ENCODE measurements around the gene C1orf141. TPM values are rescaled to one million over a fixed set of nuclear protein-coding genes. Genes with fewer than 3 reads are reported as not detected.

The C1orf141 gene
- total and polyA plus RNA-seq, 7 experiments from 2014 or later, result not detected

- Histone ChIP-seq H3K4me1 (ENCODE audit: control insufficient read depth in 2 of 2, insufficient read depth in 2 of 2, low read length in 2 of 2) (peaks cover 0 to 10% of the 10 kb centered on the region in 2 donors), H3K4me3 (ENCODE audit: low read length) (no peak overlapping the region), H3K36me3 (ENCODE audit: control insufficient read depth in 2 of 3, insufficient read depth in 3 of 3, low read length in 3 of 3) (no peaks in the 10 kb centered on the region), H3K27ac (ENCODE audit: low read depth, low read length) (no peak overlapping the region), H3K9me3 (ENCODE audit: control insufficient read depth in 2 of 3, low read length in 3 of 3) (no peaks in the 10 kb centered on the region), H3K27me3 (ENCODE audit: control insufficient read depth in 2 of 2, insufficient read depth in 2 of 2, low read length in 2 of 2) (no peaks in the 10 kb centered on the region)
- ATAC-seq, result no peak
- Mint-ChIP-seq H3K4me3 (peak overlapping the region in 1 of 10 donors; percentile 21), H3K9me3 (peaks cover 2 to 25% (median 10%) of the 10 kb centered on the region in 11 donors), H3K36me3 (peaks cover 4 to 11% (median 4%) of the 10 kb centered on the region in 5 donors), H3K27ac (no peak overlapping the region), H3K27me3 (no peaks in the 10 kb centered on the region), H3K4me1 (peaks cover 0 to 34% (median 18%) of the 10 kb centered on the region in 7 donors)
- intact Hi-C loops (cut with micrococcal nuclease), result no loop called here
- DNase-seq, result no peak
- ChIA-PET POLR2A (interaction anchor here (0.7 kb wide), 1 partner anchor 29 kb away, joined by 3 read pairs; no protein-coding TSS in a partner anchor), CTCF (interaction anchor here (0.9 to 2.0 kb wide), 2 partner anchors 31 to 122 kb away, joined by 3 to 7 read pairs; no protein-coding TSS in a partner anchor)
Measured at GRCh38 chr1:67118191-67118590, 16.6 kb downstream of the C1orf141 start.

GRCh38 chr1:67114162-67114561, 20.6 kb downstream of the C1orf141 start:
- no peaks in the 10 kb centered on the region for H3K27me3 Mint-ChIP-seq
- H3K4me1 Mint-ChIP-seq, result peaks cover 0 to 21% (median 9%) of the 10 kb centered on the region in 7 donors
- no peak overlapping the region for H3K4me3 Mint-ChIP-seq
- Histone ChIP-seq H3K4me3 (ENCODE audit: low read length) (no peak overlapping the region), H3K4me1 (ENCODE audit: control insufficient read depth in 2 of 2, insufficient read depth in 2 of 2, low read length in 2 of 2) (peaks cover 0 to 10% of the 10 kb centered on the region in 2 donors), H3K36me3 (ENCODE audit: control insufficient read depth in 2 of 3, insufficient read depth in 3 of 3, low read length in 3 of 3) (no peaks in the 10 kb centered on the region), H3K27ac (ENCODE audit: low read depth, low read length) (no peak overlapping the region), H3K27me3 (ENCODE audit: control insufficient read depth in 2 of 2, insufficient read depth in 2 of 2, low read length in 2 of 2) (no peaks in the 10 kb centered on the region), H3K9me3 (ENCODE audit: control insufficient read depth in 2 of 3, low read length in 3 of 3) (no peaks in the 10 kb centered on the region)
- CTCF ChIA-PET, result interaction anchor here (0.7 kb wide), 1 partner anchor 56 kb away, joined by 3 read pairs; no protein-coding TSS in a partner anchor
- POLR2A ChIA-PET, result no interaction called here
- intact Hi-C loops (cut with micrococcal nuclease), result no loop called here
- DNase-seq, result no peak
- H3K9me3 Mint-ChIP-seq, result peaks cover 0 to 30% (median 9%) of the 10 kb centered on the region in 11 donors
- H3K36me3 Mint-ChIP-seq, result peaks cover 2 to 11% (median 4%) of the 10 kb centered on the region in 5 donors
- no peak overlapping the region for H3K27ac Mint-ChIP-seq
- no peak for ATAC-seq

- H3K9me3 Mint-ChIP-seq, result peaks cover 0 to 21% (median 5%) of the 10 kb centered on the region in 11 donors
- no peak overlapping the region for H3K27ac ChIP-seq (ENCODE audit: low read depth, low read length)
- H3K27me3 Mint-ChIP-seq, result peaks cover 0 to 7% (median 0%) of the 10 kb centered on the region in 5 donors
- H3K36me3 Mint-ChIP-seq, result peaks cover 2 to 11% (median 4%) of the 10 kb centered on the region in 5 donors
- no peaks in the 10 kb centered on the region for H3K9me3 ChIP-seq (ENCODE audit: control insufficient read depth in 2 of 3, low read length in 3 of 3)
- ChIA-PET CTCF (no interaction called here), POLR2A (interaction anchor here (0.6 kb wide), 1 partner anchor 324 kb away, joined by 3 read pairs; no protein-coding TSS in a partner anchor)
- no peak overlapping the region for H3K4me3 Mint-ChIP-seq
- no peaks in the 10 kb centered on the region for H3K4me1 ChIP-seq (ENCODE audit: control insufficient read depth in 2 of 2, insufficient read depth in 2 of 2, low read length in 2 of 2)
- no peak overlapping the region for H3K4me3 ChIP-seq (ENCODE audit: low read length)
- H3K36me3 ChIP-seq (ENCODE audit: control insufficient read depth in 2 of 3, insufficient read depth in 3 of 3, low read length in 3 of 3), result no peaks in the 10 kb centered on the region
- no peak for ATAC-seq
- no peak overlapping the region for H3K27ac Mint-ChIP-seq
- H3K27me3 ChIP-seq (ENCODE audit: control insufficient read depth in 2 of 2, insufficient read depth in 2 of 2, low read length in 2 of 2), result no peaks in the 10 kb centered on the region
- no peak for DNase-seq
- peaks cover 0 to 3% (median 0%) of the 10 kb centered on the region in 7 donors for H3K4me1 Mint-ChIP-seq
- intact Hi-C loops (cut with micrococcal nuclease), result no loop called here
Measured at GRCh38 chr1:67110352-67110751, 24.4 kb downstream of the C1orf141 start.

GRCh38 chr1:67105508-67105907, 29.3 kb downstream of the C1orf141 start:
- Histone ChIP-seq H3K36me3 (ENCODE audit: control insufficient read depth in 2 of 3, insufficient read depth in 3 of 3, low read length in 3 of 3) (no peaks in the 10 kb centered on the region), H3K4me1 (ENCODE audit: control insufficient read depth in 2 of 2, insufficient read depth in 2 of 2, low read length in 2 of 2) (no peaks in the 10 kb centered on the region), H3K27ac (ENCODE audit: low read depth, low read length) (no peak overlapping the region), H3K9me3 (ENCODE audit: control insufficient read depth in 2 of 3, low read length in 3 of 3) (no peaks in the 10 kb centered on the region), H3K27me3 (ENCODE audit: control insufficient read depth in 2 of 2, insufficient read depth in 2 of 2, low read length in 2 of 2) (no peaks in the 10 kb centered on the region), H3K4me3 (ENCODE audit: low read length) (no peak overlapping the region)
- Mint-ChIP-seq H3K36me3 (no peaks in the 10 kb centered on the region), H3K4me1 (peaks cover 0 to 18% (median 7%) of the 10 kb centered on the region in 7 donors), H3K27ac (no peak overlapping the region), H3K9me3 (no peaks in the 10 kb centered on the region), H3K4me3 (no peak overlapping the region), H3K27me3 (peaks cover 0 to 7% (median 0%) of the 10 kb centered on the region in 5 donors)
- ChIA-PET CTCF (interaction anchor here (0.6 kb wide), 1 partner anchor 42 kb away, joined by 3 read pairs; no protein-coding TSS in a partner anchor), POLR2A (no interaction called here)
- no peak for DNase-seq
- no peak for ATAC-seq
- intact Hi-C loops (cut with micrococcal nuclease), result loop anchor here in 1 of 2 donors (5.0 kb wide), 1 partner anchor 38 kb away; no protein-coding TSS in a partner anchor

- POLR2A ChIA-PET, result no interaction called here
- ATAC-seq, result no peak
Measured at GRCh38 chr1:67103548-67103947, 31.2 kb downstream of the C1orf141 start.

GRCh38 chr1:67100833-67101232, 33.9 kb downstream of the C1orf141 start:
- Mint-ChIP-seq H3K27ac (no peak overlapping the region), H3K4me3 (no peak overlapping the region), H3K4me1 (peaks cover 0 to 15% (median 8%) of the 10 kb centered on the region in 7 donors), H3K27me3 (peaks cover 0 to 2% (median 0%) of the 10 kb centered on the region in 5 donors), H3K9me3 (peaks cover 0 to 3% (median 0%) of the 10 kb centered on the region in 11 donors), H3K36me3 (no peaks in the 10 kb centered on the region)
- ChIA-PET CTCF (no interaction called here), POLR2A (no interaction called here)
- DNase-seq (no peak), ATAC-seq (no peak)
- Histone ChIP-seq H3K27ac (ENCODE audit: low read depth, low read length) (no peak overlapping the region), H3K27me3 (ENCODE audit: control insufficient read depth in 2 of 2, insufficient read depth in 2 of 2, low read length in 2 of 2) (no peaks in the 10 kb centered on the region), H3K9me3 (ENCODE audit: control insufficient read depth in 2 of 3, low read length in 3 of 3) (no peaks in the 10 kb centered on the region), H3K36me3 (ENCODE audit: control insufficient read depth in 2 of 3, insufficient read depth in 3 of 3, low read length in 3 of 3) (no peaks in the 10 kb centered on the region), H3K4me3 (ENCODE audit: low read length) (no peak overlapping the region), H3K4me1 (ENCODE audit: control insufficient read depth in 2 of 2, insufficient read depth in 2 of 2, low read length in 2 of 2) (no peaks in the 10 kb centered on the region)
- intact Hi-C loops (cut with micrococcal nuclease), result no loop called here

More at GRCh38 chr1:67103548-67103947, 31.2 kb downstream of the C1orf141 start:
- Mint-ChIP-seq H3K36me3 (no peaks in the 10 kb centered on the region), H3K27me3 (peaks cover 0 to 9% (median 0%) of the 10 kb centered on the region in 5 donors), H3K9me3 (no peaks in the 10 kb centered on the region), H3K4me3 (no peak overlapping the region), H3K27ac (no peak overlapping the region), H3K4me1 (peaks cover 0 to 15% (median 8%) of the 10 kb centered on the region in 7 donors)
- no peaks in the 10 kb centered on the region for H3K27me3 ChIP-seq (ENCODE audit: control insufficient read depth in 2 of 2, insufficient read depth in 2 of 2, low read length in 2 of 2)
- H3K4me3 ChIP-seq (ENCODE audit: low read length), result no peak overlapping the region
- intact Hi-C loops (cut with micrococcal nuclease), result no loop called here
- CTCF ChIA-PET, result no interaction called here
- no peak for DNase-seq
- no peak overlapping the region for H3K27ac ChIP-seq (ENCODE audit: low read depth, low read length)
- H3K4me1 ChIP-seq (ENCODE audit: control insufficient read depth in 2 of 2, insufficient read depth in 2 of 2, low read length in 2 of 2), result no peaks in the 10 kb centered on the region
- no peaks in the 10 kb centered on the region for H3K9me3 ChIP-seq (ENCODE audit: control insufficient read depth in 2 of 3, low read length in 3 of 3)
- no peaks in the 10 kb centered on the region for H3K36me3 ChIP-seq (ENCODE audit: control insufficient read depth in 2 of 3, insufficient read depth in 3 of 3, low read length in 3 of 3)

- H3K4me1 ChIP-seq (ENCODE audit: control insufficient read depth in 2 of 2, insufficient read depth in 2 of 2, low read length in 2 of 2), result no peaks in the 10 kb centered on the region
- Mint-ChIP-seq H3K9me3 (peaks cover 0 to 3% (median 0%) of the 10 kb centered on the region in 11 donors), H3K4me1 (peaks cover 0 to 15% (median 8%) of the 10 kb centered on the region in 7 donors), H3K27me3 (peaks cover 0 to 11% (median 3%) of the 10 kb centered on the region in 5 donors), H3K27ac (peak overlapping the region in 1 of 9 donors; percentile 15), H3K4me3 (no peak overlapping the region), H3K36me3 (no peaks in the 10 kb centered on the region)
- ChIA-PET POLR2A (no interaction called here), CTCF (no interaction called here)
- H3K27me3 ChIP-seq (ENCODE audit: control insufficient read depth in 2 of 2, insufficient read depth in 2 of 2, low read length in 2 of 2), result no peaks in the 10 kb centered on the region
- H3K4me3 ChIP-seq (ENCODE audit: low read length), result no peak overlapping the region
- H3K36me3 ChIP-seq (ENCODE audit: control insufficient read depth in 2 of 3, insufficient read depth in 3 of 3, low read length in 3 of 3), result no peaks in the 10 kb centered on the region
- DNase-seq (no peak), ATAC-seq (no peak)
- no peak overlapping the region for H3K27ac ChIP-seq (ENCODE audit: low read depth, low read length)
- no peaks in the 10 kb centered on the region for H3K9me3 ChIP-seq (ENCODE audit: control insufficient read depth in 2 of 3, low read length in 3 of 3)
- intact Hi-C loops (cut with micrococcal nuclease), result no loop called here
Measured at GRCh38 chr1:67097305-67097704, 37.5 kb downstream of the C1orf141 start.

All from naive thymus-derived CD4-positive, alpha-beta T cell (primary cell).